K562 (cell line): ENCODE measurements around the gene DLL4. TPM values are rescaled to one million over a fixed set of nuclear protein-coding genes. Genes with fewer than 3 reads are reported as not detected.

Experiments used
- ADNP ChIP-seq: fragments of 200-800 bp; sonication (Bioruptor generic); IDR thresholded peaks from 2 replicates; pipeline ENCODE4 v1.6.1; 2016; ENCODE audit warnings: missing genetic modification characterization, missing compliant biosample characterization
- AFF1 ChIP-seq, 2 experiments: fragments of 450-650 bp; IDR thresholded peaks; 2 replicates each; pipeline ENCODE4 v1.6.1; 2018; ENCODE audit warnings: mild to moderate bottlenecking in 2 of 2, low read depth in 1 of 2; ENCODE audit not compliant: partially characterized antibody in 2 of 2
- ASH1L ChIP-seq: fragments of 450-650 bp; IDR thresholded peaks from 2 replicates; pipeline ENCODE4 v1.6.1; 2018; ENCODE audit warnings: borderline replicate concordance, mild to moderate bottlenecking, low read depth; ENCODE audit not compliant: partially characterized antibody
- EP400 ChIP-seq: fragments of 450-650 bp; IDR thresholded peaks from 2 replicates; pipeline ENCODE4 v1.6.1; 2017; ENCODE audit warnings: antibody characterized with exemption, mild to moderate bottlenecking, moderate library complexity
- HDAC6 ChIP-seq: IDR thresholded peaks from 2 replicates; pipeline ENCODE4 v1.6.1; 2012; ENCODE audit warnings: low read depth, mild to moderate bottlenecking, control low read depth, inconsistent platforms, low read length, moderate library complexity
- HNRNPLL ChIP-seq: fragments of 200-400 bp; formaldehyde crosslinking; IDR thresholded peaks from 2 replicates; pipeline ENCODE4 v1.6.1; 2017; ENCODE audit warnings: low read length, low read depth, mild to moderate bottlenecking; ENCODE audit not compliant: poor library complexity, severe bottlenecking
- MECOM ChIP-seq: fragments of 250-450 bp; sonication (Bioruptor Pico); IDR thresholded peaks from 2 replicates; pipeline ENCODE4 v1.8.0; 2022; ENCODE audit warnings: inconsistent platforms
- NRF1 ChIP-seq, 2 experiments: fragments of 450-650 bp; IDR thresholded peaks in 1 of 2; conservative IDR thresholded peaks in 1 of 2; 2 replicates each; pipeline ENCODE4 v1.6.1; 2014; ENCODE audit warnings: mild to moderate bottlenecking in 2 of 2
- POLR2H ChIP-seq: IDR thresholded peaks from 2 replicates; pipeline ENCODE4 v1.6.1; 2016; ENCODE audit warnings: missing genetic modification characterization, low read depth, mild to moderate bottlenecking, control low read depth, missing compliant biosample characterization, moderate library complexity
- PPARD ChIP-seq: fragments of 250-450 bp; sonication (Bioruptor Pico); IDR thresholded peaks from 2 replicates; pipeline ENCODE4 v1.8.0; 2022; ENCODE audit warnings: inconsistent platforms, mild to moderate bottlenecking, moderate library complexity
- PTRF ChIP-seq: fragments of 450-650 bp; IDR thresholded peaks from 2 replicates; pipeline ENCODE4 v1.6.1; 2016; ENCODE audit warnings: mild to moderate bottlenecking, missing genetic modification characterization, missing compliant biosample characterization
- RBM17 ChIP-seq: fragments of 200-400 bp; formaldehyde crosslinking; IDR thresholded peaks from 2 replicates; pipeline ENCODE4 v1.6.1; 2017; ENCODE audit warnings: low read depth, mild to moderate bottlenecking, low read length, borderline replicate concordance
- ZFPM2 ChIP-seq: fragments of 250-450 bp; sonication (Bioruptor Pico); IDR thresholded peaks from 2 replicates; pipeline ENCODE4 v1.5.1; 2022; ENCODE audit warnings: mild to moderate bottlenecking
- ZNF280B ChIP-seq: fragments of 250-450 bp; sonication (Bioruptor Pico); IDR thresholded peaks from 2 replicates; pipeline ENCODE4 v1.5.1; 2021; ENCODE audit warnings: mild to moderate bottlenecking
- ZNF316 ChIP-seq: fragments of 450-650 bp; IDR thresholded peaks from 2 replicates; pipeline ENCODE4 v1.6.1; 2016
- ZNF398 ChIP-seq: fragments of 250-450 bp; sonication (Bioruptor Pico); IDR thresholded peaks from 2 replicates; pipeline ENCODE4 v1.8.0; 2021; ENCODE audit warnings: moderate library complexity, mild to moderate bottlenecking, inconsistent platforms
- ZNF707 ChIP-seq: fragments of 250-450 bp; sonication (Bioruptor Pico); conservative IDR thresholded peaks from 2 replicates; pipeline ENCODE4 v1.8.0; 2022; ENCODE audit warnings: inconsistent platforms, mild to moderate bottlenecking, moderate library complexity
- ZNF740 ChIP-seq, 3 experiments: fragments of 200-800 bp in 1 of 3; sonication (Bioruptor generic) in 1 of 3; sonication (generic) in 1 of 3; formaldehyde crosslinking in 1 of 3; IDR thresholded peaks; 2 replicates each; pipeline versions ENCODE4 v1.6.1 to v1.8.0; 2016 to 2022; ENCODE audit warnings: mild to moderate bottlenecking in 2 of 3, missing compliant biosample characterization in 2 of 3, missing genetic modification characterization in 2 of 3, missing genetic modification reagents in 1 of 3
- polyA plus RNA-seq, 8 experiments: library from polyadenylated mRNA; depleted of rRNA in 4 of 8; stranded (reverse) in 5 of 8; unstranded in 3 of 8; fragments of >200 nt; fragmentation: Nextera tagmentation in 2 of 8; fragmentation: Illumina TruSeq in 1 of 8; extraction: Ambion mirVana in 2 of 8; extraction: Trizol in 1 of 8; gene quantifications; 2 replicates each; pipeline versions ENCODE4 v1.2.1 to v1.2.3, GENCODE V29; 2011 to 2014; ENCODE audit warnings: inconsistent platforms in 1 of 8, missing spikeins in 1 of 8
- total RNA-seq, 7 experiments: library from RNA; depleted of rRNA in 6 of 7; stranded (reverse); fragments of >200 nt in 6 of 7; fragmentation: Illumina TruSeq in 2 of 7; extraction: Trizol in 2 of 7; gene quantifications; 2 replicates each; pipeline versions ENCODE4 v1.2.1 to v1.2.3, GENCODE V29; 2011 to 2021; ENCODE audit warnings: low replicate concordance in 1 of 7

The DLL4 gene
- total and polyA plus RNA-seq, 9 of the 15 experiments (the other 6 are each of a cell fraction or from before 2014, with no cell fraction given) = 0.04 to 1.1 (median 0.41) TPM; not detected in 1

GRCh38 chr15:40906991-40907802 lies 21.9 kb upstream of the DLL4 start (continued):
- TF ChIP-seq ZNF740 (CRISPR knock-in tag; IDR thresholded peaks at IDR 0.05) (peak; percentile 58; the same call in 1 of the 2 replicates), ZNF740 (tag; IDR thresholded peaks at IDR 0.05) (0 out of 4 replicates have a peak, but pooled peaks of 1 of the 2 experiments have one; percentile 23), AFF1 (IDR thresholded peaks at IDR 0.05; ENCODE audit: low read depth in 1 of 2, partially characterized antibody in 2 of 2) (no peak), ADNP (tag) (no peak), PTRF (no peak), ZNF398 (CRISPR knock-in tag) (no peak), POLR2H (tag) (no peak), NRF1 (conservative IDR thresholded peaks at IDR 0.05 in 1 of 2, IDR thresholded peaks at IDR 0.05 in 1 of 2) (no peak), ASH1L (no peak), MECOM (CRISPR knock-in tag) (no peak), HNRNPLL (no peak), ZNF280B (no peak), ZNF707 (CRISPR knock-in tag) (no peak), HDAC6 (no peak), EP400 (no peak), PPARD (CRISPR knock-in tag) (no peak), RBM17 (no peak), ZNF316 (no peak), ZFPM2 (CRISPR knock-in tag) (no peak)
